ENCODE measurements around the gene USF3.
"Not testable (repeated sequence)": the region's sequence is repeated elsewhere in the genome, so short reads cannot be mapped to it uniquely, and the experiment has no call there.

The USF3 gene

DNA sequence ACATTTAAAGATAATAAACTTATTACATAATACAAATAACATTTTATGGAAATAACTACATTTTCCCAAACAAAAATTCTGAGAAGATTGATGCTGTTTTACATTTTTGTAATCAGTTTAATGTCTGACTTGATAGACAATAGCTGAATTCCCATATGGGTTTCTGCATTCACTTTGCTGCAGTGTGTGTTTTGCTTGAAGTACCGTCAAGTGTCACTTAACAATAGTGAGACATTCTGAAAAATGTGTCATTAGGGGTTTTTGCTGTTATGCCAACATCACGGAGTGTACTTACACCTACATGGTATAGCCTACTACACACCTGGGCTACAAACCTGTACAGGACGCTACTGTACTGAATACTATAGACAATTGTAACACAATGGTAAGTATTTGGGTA, 57.5 kb downstream of the USF3 start:
- TF ChIP-seq, protein P1, sequence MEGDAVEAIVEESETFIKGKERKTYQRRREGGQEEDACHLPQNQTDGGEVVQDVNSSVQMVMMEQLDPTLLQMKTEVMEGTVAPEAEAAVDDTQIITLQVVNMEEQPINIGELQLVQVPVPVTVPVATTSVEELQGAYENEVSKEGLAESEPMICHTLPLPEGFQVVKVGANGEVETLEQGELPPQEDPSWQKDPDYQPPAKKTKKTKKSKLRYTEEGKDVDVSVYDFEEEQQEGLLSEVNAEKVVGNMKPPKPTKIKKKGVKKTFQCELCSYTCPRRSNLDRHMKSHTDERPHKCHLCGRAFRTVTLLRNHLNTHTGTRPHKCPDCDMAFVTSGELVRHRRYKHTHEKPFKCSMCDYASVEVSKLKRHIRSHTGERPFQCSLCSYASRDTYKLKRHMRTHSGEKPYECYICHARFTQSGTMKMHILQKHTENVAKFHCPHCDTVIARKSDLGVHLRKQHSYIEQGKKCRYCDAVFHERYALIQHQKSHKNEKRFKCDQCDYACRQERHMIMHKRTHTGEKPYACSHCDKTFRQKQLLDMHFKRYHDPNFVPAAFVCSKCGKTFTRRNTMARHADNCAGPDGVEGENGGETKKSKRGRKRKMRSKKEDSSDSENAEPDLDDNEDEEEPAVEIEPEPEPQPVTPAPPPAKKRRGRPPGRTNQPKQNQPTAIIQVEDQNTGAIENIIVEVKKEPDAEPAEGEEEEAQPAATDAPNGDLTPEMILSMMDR (IDR thresholded peaks at IDR 0.05; ENCODE audit: insufficient read depth, missing control alignments): no peak
- FAIRE-seq (no peak), DNase-seq (ENCODE audit: insufficient read length, low spot score) (no peak)

DNA sequence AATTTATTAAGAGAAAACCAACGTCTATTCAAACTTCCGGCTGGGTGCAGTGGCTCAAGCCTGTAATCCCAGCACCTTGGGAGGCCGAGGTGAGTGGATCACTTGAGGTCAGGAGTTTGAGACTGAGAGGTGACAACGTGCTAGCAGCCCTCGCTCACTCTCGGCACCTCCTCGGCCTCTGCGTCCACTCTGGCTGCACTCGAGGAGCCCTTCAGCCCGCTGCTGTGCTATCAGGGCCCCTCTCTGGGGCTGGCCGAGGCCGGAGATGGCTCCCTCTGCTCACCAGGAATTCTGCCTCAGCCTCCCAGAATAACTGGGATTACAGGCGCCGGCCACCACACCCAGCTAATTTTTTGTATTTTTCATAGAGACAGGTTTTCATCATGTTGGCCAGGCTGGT, 58.7 kb downstream of the USF3 start:
- TF ChIP-seq, protein P1 (IDR thresholded peaks at IDR 0.05; ENCODE audit: insufficient read depth, missing control alignments): no peak
- DNase-seq (ENCODE audit: insufficient read length, low spot score) (no peak), FAIRE-seq (no peak)

DNA sequence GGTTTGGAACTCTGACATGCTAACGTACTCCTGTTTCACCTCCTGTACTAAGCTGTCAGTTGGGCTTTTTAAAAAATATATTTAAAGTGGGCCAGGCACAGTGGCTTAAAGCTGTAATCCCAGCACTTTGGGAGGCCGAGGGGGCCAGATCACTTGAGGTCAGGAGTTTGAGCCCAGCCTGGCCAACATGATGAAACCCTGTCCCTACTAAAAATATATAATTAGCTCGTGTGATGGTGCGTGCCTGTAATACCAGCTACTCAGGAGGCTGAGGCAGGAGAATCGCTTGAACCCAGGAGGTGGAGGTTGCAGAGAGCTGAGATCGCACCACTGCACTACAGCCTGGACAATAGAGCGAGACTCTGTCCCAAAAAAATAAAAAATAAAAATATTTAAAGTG, 60.4 kb downstream of the USF3 start:
- not testable (repeated sequence) for DNase-seq (ENCODE audit: insufficient read length, low spot score); FAIRE-seq

DNA sequence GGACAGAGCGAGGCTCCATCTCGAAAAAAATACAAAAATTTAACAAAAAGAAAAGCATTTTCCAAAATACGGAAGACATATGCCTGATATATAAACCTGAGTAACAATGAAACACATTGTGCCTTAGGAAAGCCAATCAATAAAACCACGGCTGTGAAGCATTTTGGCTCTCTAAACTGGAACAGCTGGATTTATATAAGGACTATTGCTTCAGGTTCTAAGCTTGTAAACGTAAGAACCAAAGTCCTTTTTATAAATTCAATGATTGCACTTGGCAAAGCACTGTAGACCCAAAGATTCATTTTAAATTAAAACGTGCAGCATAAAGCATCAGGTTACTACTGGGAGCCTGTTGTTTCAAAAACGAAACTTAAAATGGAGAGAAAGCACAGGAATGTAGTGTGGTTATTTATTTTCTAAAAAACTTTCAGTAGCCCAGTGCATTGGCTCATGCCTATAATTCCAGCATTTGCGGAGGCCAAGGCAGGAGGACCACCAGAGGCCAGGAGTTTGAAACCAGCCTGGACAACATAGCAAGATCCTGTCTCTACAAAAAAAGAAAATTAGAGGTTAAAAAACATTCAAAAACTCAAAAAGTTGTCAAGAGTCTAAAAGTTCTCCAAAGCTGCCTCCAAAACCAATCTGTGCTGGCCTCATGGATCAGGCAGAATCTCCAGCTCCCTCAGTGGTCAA, 61.5 kb downstream of the USF3 start:
- DNase-seq (ENCODE audit: insufficient read length, low spot score) (no peak), FAIRE-seq (no peak)
- TF ChIP-seq, protein P1 (IDR thresholded peaks at IDR 0.05; ENCODE audit: insufficient read depth, missing control alignments): no peak

DNA sequence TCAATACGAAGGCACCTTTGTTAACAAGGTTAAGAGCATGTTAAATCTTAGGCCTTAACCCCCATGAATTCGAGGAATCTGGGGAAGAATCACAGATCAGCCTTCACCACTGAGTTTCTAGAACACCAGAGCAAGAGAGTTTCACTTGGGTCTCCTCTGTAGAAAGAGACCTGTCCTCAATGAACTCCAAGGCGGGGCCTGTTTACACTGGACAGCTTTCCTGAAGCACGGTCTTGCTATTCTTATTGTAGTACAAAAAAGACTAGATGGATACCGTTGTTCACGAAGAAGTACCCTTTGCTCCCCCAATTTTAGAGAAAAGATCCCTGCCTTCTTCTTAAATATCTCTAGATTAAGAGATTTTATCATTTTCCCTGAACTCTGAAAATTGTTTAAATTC, 64.9 kb downstream of the USF3 start:
- TF ChIP-seq, protein P1 (IDR thresholded peaks at IDR 0.05; ENCODE audit: insufficient read depth, missing control alignments): no peak
- FAIRE-seq (no peak), DNase-seq (ENCODE audit: insufficient read length, low spot score) (no peak)

DNA sequence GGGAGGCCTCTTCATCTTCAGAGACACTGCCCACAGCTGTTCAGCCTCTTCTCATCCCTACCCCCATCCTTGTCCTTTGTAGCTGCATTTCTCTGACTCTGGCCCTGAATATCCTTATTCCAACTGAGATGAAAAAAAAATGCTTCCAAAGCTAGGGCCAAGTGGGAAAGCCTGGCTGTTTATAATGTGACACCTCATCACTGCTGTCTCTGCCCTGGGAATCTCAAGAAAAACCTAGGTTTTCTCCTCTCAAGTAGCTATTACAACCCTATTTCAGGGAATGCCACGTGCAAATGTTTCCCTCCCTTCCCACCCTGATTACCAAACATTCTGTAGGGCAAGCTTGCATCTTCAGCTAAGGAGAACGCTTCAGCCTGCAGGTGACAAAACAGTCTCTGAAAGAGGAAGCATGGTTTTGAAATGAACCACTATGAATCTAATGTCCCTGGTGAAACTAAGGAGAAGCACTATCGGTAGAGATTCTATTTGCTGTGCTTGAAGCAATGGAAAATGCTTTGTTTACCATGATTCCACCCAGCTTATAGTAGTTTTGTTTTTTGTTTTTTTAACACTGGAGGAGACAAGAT, 65.4 kb downstream of the USF3 start:
- no peak for DNase-seq (ENCODE audit: insufficient read length, low spot score)
- FAIRE-seq: no peak
- TF ChIP-seq, protein P1 (IDR thresholded peaks at IDR 0.05; ENCODE audit: insufficient read depth, missing control alignments): no peak

DNA sequence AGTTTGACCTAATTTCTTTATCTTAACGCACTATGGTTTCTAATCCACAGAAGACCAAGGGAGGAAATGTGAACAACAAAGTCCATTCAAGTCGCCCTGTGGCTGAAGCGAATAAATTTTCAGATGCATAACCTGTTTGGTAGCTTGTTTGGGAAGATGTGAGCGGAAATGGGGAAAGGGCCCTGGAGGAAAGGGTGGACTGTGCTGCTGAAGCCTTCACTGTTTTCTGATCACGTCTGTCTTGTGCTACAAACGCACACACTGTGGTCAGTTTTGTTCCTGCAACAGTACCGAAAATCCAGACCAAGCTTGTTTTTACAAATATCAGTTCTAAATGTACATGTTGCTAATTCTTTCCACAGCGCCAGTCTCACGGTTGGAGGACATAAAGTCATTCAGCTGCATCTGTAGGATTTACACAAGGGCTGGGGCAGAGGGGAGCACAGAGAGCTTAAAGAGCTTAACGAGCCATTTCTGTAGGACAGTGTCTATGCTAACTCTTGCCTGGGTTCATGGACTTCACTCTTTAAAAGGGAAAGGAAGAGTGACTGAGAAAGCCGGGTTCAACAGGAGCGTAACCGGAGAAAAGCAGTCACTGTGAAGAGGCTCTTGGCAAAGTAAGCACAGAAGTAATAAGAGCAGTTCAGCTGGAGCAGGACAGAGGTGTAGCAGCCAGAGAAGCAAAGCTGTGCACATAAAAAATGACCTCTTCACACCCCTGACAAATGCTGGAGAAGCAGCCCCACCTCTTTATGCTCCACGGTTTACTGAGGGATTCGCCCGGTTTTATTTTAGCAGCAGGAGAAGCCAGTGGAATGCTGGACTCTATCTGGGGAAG, 66.6 kb downstream of the USF3 start:
- TF ChIP-seq, protein P1 (IDR thresholded peaks at IDR 0.05; ENCODE audit: insufficient read depth, missing control alignments): no peak
- no peak for FAIRE-seq
- no peak for DNase-seq (ENCODE audit: insufficient read length, low spot score)
